Activated gamma-delta T cell (primary cell): ENCODE results near the gene VTA1.
"Not testable (repeated sequence)": the region's sequence is repeated elsewhere in the genome, so short reads cannot be mapped to it uniquely, and the experiment has no call there.

Source experiments
- DNase-seq: peaks from one replicate; lab custom pipeline; 2025; lab: John Stamatoyannopoulos, UW
- total RNA-seq, 2 donors: gene quantifications; one replicate each; lab custom pipeline; 2026; lab: John Stamatoyannopoulos, UW

The VTA1 gene
- total RNA-seq = 45.3 to 47.2 reads per million in 2 donors

- peak; percentile 84 for DNase-seq
These were observed at the start of gene VTA1, which contains the start of gene NMBR for GRCh38 chr6:142146828-142147662. Gene VTA1 (plus strand): TSS chr6:142147263. CDS start chr6:142147288, 25 bp downstream. Gene NMBR (minus strand): TSS chr6:142147122. CDS start chr6:142088658, 58,464 bp downstream.

- not testable (repeated sequence) for DNase-seq
These were observed 42.2 kb upstream of the VTA1 start for GRCh38 chr6:142104820-142105219.

GRCh38 chr6:142110820-142111219 lies 36.2 kb upstream of the VTA1 start:
- DNase-seq = not testable (repeated sequence)

- no peak for DNase-seq
These were observed 34.5 kb upstream of the VTA1 start for GRCh38 chr6:142112451-142113061.

GRCh38 chr6:142117366-142117765 lies 29.7 kb upstream of the VTA1 start:
- DNase-seq = no peak

- no peak for DNase-seq
These were observed 28.7 kb upstream of the VTA1 start for GRCh38 chr6:142118328-142118727.

GRCh38 chr6:142118925-142119324 lies 28.1 kb upstream of the VTA1 start:
- DNase-seq = no peak

- no peak for DNase-seq
These were observed 25.7 kb upstream of the VTA1 start for GRCh38 chr6:142121342-142121741.

GRCh38 chr6:142130814-142131213 lies 16.2 kb upstream of the VTA1 start:
- no peak for DNase-seq

GRCh38 chr6:142132625-142133024 lies 14.4 kb upstream of the VTA1 start, which contains the start of gene GJE1:
Gene GJE1 (plus strand): TSS chr6:142132925. CDS start chr6:142133159, 234 bp downstream.
- no peak for DNase-seq

- DNase-seq = no peak
These were observed 8.2 kb upstream of the VTA1 start for GRCh38 chr6:142138876-142139275.

GRCh38 chr6:142141531-142141930 lies 5.5 kb upstream of the VTA1 start:
- DNase-seq = not testable (repeated sequence)

- no peak for DNase-seq
These were observed 5.7 kb downstream of the VTA1 start for GRCh38 chr6:142152746-142153145.

- DNase-seq = no peak
These were observed 6.1 kb downstream of the VTA1 start for GRCh38 chr6:142153196-142153595.

GRCh38 chr6:142154336-142154735 lies 7.3 kb downstream of the VTA1 start:
- no peak for DNase-seq

- no peak for DNase-seq
These were observed 8.0 kb downstream of the VTA1 start for GRCh38 chr6:142155091-142155490.

- DNase-seq = no peak
These were observed 9.1 kb downstream of the VTA1 start for GRCh38 chr6:142155895-142156757.

- DNase-seq = not testable (repeated sequence)
These were observed 9.7 kb downstream of the VTA1 start for GRCh38 chr6:142156758-142157068.

GRCh38 chr6:142162780-142163179 lies 15.7 kb downstream of the VTA1 start:
- no peak for DNase-seq

GRCh38 chr6:142165227-142165626 lies 18.2 kb downstream of the VTA1 start:
- DNase-seq = no peak

GRCh38 chr6:142167071-142167470 lies 20.0 kb downstream of the VTA1 start:
- DNase-seq = no peak

- DNase-seq = no peak
These were observed 20.4 kb downstream of the VTA1 start for GRCh38 chr6:142167486-142167885.
